Small intestine (tissue), 7 donors: ENCODE results near the gene RBM10. TPM values are rescaled to one million over a fixed set of nuclear protein-coding genes. Genes with fewer than 3 reads are reported as not detected.

Source experiments
- DNase-seq, 2 donors: peaks; one replicate each; pipeline versions ENCODE4 v3.0.0 to v3.0.0-alpha.2; 2013
- FAIRE-seq: peaks from 2 replicates; lab custom pipeline; 2012; peaks lifted over from hg19 to GRCh38; lab: Jason Lieb, UNC
- H3K27ac ChIP-seq, 3 donors: one replicate each; pipeline ENCODE4 v1.5.1; 2013; ENCODE audit warnings: low read length in 2 of 3, mild to moderate bottlenecking in 2 of 3, control low read depth in 1 of 3, inconsistent platforms in 1 of 3, low read depth in 1 of 3, moderate library complexity in 1 of 3
- H3K27me3 ChIP-seq, 3 donors: one replicate each; pipeline ENCODE4 v1.6.1; 2013; ENCODE audit warnings: low read length in 3 of 3, inconsistent platforms in 1 of 3; ENCODE audit not compliant: control insufficient read depth in 3 of 3, insufficient read depth in 3 of 3
- H3K36me3 ChIP-seq, 3 donors: one replicate each; pipeline ENCODE4 v1.6.1; 2013; ENCODE audit warnings: low read length in 3 of 3, inconsistent platforms in 1 of 3, low read depth in 1 of 3, mild to moderate bottlenecking in 1 of 3, moderate library complexity in 1 of 3; ENCODE audit not compliant: control insufficient read depth in 3 of 3, insufficient read depth in 2 of 3
- H3K4me1 ChIP-seq, 3 donors: one replicate each; pipeline ENCODE4 v1.6.1; 2013; ENCODE audit warnings: low read length in 2 of 3, inconsistent platforms in 1 of 3, low read depth in 1 of 3, mild to moderate bottlenecking in 1 of 3, moderate library complexity in 1 of 3; ENCODE audit not compliant: control insufficient read depth in 3 of 3, insufficient read depth in 2 of 3
- H3K4me3 ChIP-seq, 3 donors: one replicate each; pipeline ENCODE4 v1.5.1; 2013; ENCODE audit warnings: low read length in 3 of 3, control low read depth in 1 of 3, inconsistent platforms in 1 of 3, low read depth in 1 of 3, mild to moderate bottlenecking in 1 of 3, moderate library complexity in 1 of 3
- H3K9me3 ChIP-seq, 2 donors: one replicate each; pipeline ENCODE4 v1.6.1; 2013; ENCODE audit warnings: low read depth in 1 of 2, low read length in 1 of 2; ENCODE audit not compliant: control insufficient read depth in 2 of 2, insufficient read depth in 1 of 2
- WGBS, 3 donors: extraction: QIAGEN DNeasy Blood & Tissue Kit; methylation state at CpG; one replicate each; pipeline ENCODE4 v1.1.7; 2013; 5-methylcytosine and 5-hydroxymethylcytosine counted together
- polyA plus RNA-seq, 4 donors: library from polyadenylated mRNA; stranded (reverse) in 3 of 4; unstranded in 1 of 4; fragments of 200-250 nt in 3 of 4; fragments of 120-200 nt in 1 of 4; gene quantifications; one replicate each; pipeline versions ENCODE4 v1.2.1 to v1.2.3, GENCODE V29; 2013
- donor health status: healthy with polysubstance abuse.
- donor health status: control.
- donor health status: control.
- donor health status: Bipolar disorder and iron deficiency.
- donor health status: healthy.

RBM10 gene
- polyA plus RNA-seq, 4 donors = 27.8 to 41.2 (median 35.7) TPM

DNA sequence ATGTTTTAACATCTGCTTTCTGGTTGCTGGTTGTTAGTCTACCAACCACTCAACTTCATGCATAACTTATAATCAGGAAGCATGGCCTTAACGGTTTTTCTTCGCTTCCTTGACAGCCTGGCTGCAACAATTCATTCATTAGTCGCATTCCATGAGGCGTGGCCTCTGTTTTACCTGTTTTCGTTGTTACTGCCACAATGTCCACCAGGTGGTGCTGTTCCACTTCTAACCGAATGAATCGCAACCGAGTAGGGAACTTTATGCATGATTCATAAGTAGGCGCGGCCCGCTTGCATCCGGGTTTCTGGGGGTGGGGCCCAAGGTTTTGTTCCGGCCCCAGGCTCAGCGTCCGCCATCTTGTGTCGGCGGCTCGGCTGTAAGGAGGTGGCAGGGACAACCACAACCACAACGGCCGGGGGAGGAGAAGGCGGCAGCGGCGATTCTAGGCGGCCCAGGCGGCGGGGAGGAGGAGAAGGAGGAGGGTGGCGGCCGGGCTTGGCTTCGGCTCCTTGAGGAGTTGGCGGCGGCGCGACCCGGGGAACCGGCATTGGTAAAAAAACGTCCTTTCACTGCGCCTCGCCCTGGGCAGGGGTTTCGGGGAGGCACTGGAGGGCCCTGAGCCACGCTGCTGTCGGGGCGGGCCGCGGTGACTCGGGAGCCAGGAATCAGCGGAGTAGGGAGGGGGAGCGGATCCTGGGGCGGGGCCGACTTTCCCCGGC lies 48.6 kb downstream of the RBM10 start, which contains the start of gene UBA1:
TSS of gene UBA1 (plus strand) at position 355 of the 719 bp plus-strand sequence. CDS start 4,974 bp downstream, outside the sequence.
- H3K27ac ChIP-seq = peak within 1 kb of the TSS; percentile 85 to 97 (median 93)
- no peaks in the 10 kb centered on the region for H3K27me3 ChIP-seq
- peaks cover 0 to 24% (median 2%) of the 10 kb centered on the region in 3 donors for H3K36me3 ChIP-seq
- DNase-seq (peak; percentile 95), FAIRE-seq (no peak)
- peak within 1 kb of the TSS; percentile 77 to 97 (median 91) for H3K4me3 ChIP-seq
- peaks cover 0 to 24% (median 5%) of the 10 kb centered on the region in 3 donors for H3K4me1 ChIP-seq
- no peaks in the 10 kb centered on the region for H3K9me3 ChIP-seq
- WGBS, 3 donors = 0 to 1% (median 0%) methylated on average over 20 to 50 of the region's 50 CpGs

DNA sequence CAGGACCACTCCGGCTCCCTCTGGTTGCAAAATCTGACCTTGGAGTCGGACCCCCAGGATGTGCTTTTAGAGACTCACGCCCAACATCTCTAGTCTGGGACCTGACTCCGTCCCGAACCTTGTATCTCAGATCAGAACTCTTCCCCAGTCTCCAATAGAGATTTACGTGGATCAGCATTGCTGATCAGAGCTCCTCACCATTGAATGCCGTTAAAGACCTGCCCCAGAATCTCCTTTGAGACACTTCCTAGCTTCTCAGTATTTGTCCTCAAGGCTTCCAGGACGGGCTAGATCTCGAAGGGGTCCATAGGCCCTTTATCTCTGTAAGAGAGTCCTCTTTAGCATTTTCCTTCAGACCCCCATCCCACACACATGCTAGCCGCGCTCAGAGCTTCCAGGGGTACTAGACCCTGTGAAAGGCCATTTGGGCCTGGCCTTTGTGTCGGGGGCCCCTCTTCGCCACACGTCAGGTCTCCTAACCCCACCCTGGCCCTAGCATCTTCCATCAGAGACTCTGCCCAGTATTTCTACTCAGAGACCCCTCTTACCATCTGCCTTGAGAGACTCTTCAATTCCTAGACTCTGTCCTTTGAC lies 49.3 kb downstream of the RBM10 start:
- H3K4me3 ChIP-seq = peak overlapping the region; percentile 77 to 97 (median 91)
- WGBS, 3 donors = 4 to 14% (median 11%) methylated on average over 14 of the region's 14 CpGs
- DNase-seq (peak in 1 of 2 donors; percentile 42), FAIRE-seq (no peak)
- H3K27me3 ChIP-seq = no peaks in the 10 kb centered on the region
- H3K36me3 ChIP-seq = peaks cover 0 to 31% (median 8%) of the 10 kb centered on the region in 3 donors
- peaks cover 0 to 30% (median 5%) of the 10 kb centered on the region in 3 donors for H3K4me1 ChIP-seq
- H3K9me3 ChIP-seq = no peaks in the 10 kb centered on the region
- H3K27ac ChIP-seq = peak overlapping the region; percentile 85 to 97 (median 93)

GRCh38 chrX:47196098-47196497 lies 51.1 kb downstream of the RBM10 start:
- Histone ChIP-seq H3K4me3 (no peak overlapping the region), H3K27me3 (no peaks in the 10 kb centered on the region), H3K4me1 (peaks cover 0 to 40% (median 5%) of the 10 kb centered on the region in 3 donors), H3K9me3 (no peaks in the 10 kb centered on the region), H3K36me3 (peaks cover 4 to 48% (median 19%) of the 10 kb centered on the region in 3 donors), H3K27ac (no peak overlapping the region)
- DNase-seq = no peak
- 39 to 56% (median 44%) methylated on average over 3 of the region's 3 CpGs for WGBS, 3 donors
- no peak for FAIRE-seq

DNA sequence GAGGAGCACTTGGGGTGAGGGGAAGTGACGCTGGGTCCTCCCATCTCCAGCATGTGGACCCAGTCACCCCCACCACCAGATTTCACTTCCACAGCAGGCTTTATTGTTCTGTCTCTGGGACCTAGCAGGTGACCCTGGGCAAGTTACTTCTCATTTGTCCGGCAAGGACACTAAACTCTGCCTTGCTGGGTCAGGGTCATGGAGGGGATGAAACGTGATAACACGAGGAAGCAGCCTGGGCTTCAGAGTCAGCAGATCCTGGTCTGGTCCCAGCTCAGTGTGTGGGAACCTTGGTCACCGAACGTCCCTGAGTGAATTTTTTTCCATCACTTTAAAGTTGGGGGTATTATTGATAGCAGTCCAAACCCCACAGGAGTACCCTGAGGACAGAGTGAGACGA lies 52.5 kb downstream of the RBM10 start:
- no peak for FAIRE-seq
- 48 to 77% (median 57%) methylated on average over 7 of the region's 7 CpGs for WGBS, 3 donors
- no peak overlapping the region for H3K27ac ChIP-seq

DNA sequence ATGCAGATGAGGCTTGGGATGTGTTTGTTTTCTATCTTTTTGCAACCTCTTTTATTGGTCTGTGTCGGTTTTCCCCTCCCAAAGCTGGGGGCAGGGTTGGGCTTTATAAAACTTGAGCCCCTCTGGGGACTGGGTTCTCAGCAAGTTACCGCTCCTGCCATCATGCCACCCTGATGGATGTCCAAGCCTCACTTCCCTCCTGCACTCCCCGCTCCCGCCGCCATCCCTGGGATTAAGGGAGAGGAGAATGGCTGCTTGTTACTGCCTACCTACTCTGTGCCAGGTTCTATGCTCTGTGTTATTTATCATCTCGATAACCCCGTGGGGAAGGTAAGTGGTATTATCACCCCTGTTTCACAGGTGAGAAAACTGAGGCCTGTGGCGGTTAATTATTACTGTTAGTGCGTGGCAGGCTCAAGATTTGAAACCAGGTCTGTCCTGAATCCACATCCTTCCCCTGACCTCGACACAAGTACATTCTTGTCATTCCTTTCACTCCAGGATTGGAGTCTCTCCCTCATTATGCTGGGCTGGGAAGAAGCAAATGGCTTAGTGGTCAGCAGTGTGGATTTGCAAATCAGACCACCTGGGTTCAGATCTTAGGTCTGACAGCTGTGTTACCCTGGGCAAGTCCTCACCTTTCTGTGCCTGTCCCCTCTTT lies 53.1 kb downstream of the RBM10 start:
- Histone ChIP-seq H3K4me3 (no peak overlapping the region), H3K27ac (no peak overlapping the region), H3K27me3 (no peaks in the 10 kb centered on the region), H3K9me3 (no peaks in the 10 kb centered on the region), H3K4me1 (peaks cover 0 to 49% (median 5%) of the 10 kb centered on the region in 3 donors), H3K36me3 (peaks cover 9 to 68% (median 37%) of the 10 kb centered on the region in 3 donors)
- no peak for FAIRE-seq
- no peak for DNase-seq
- WGBS, 3 donors = 78 to 87% (median 85%) methylated on average over 7 to 10 of the region's 10 CpGs

More for the DNA sequence above, 52.5 kb downstream of the RBM10 start:
- DNase-seq = no peak
- Histone ChIP-seq H3K4me3 (no peak overlapping the region), H3K4me1 (peaks cover 0 to 49% (median 5%) of the 10 kb centered on the region in 3 donors), H3K27me3 (no peaks in the 10 kb centered on the region), H3K36me3 (peaks cover 7 to 62% (median 32%) of the 10 kb centered on the region in 3 donors), H3K9me3 (no peaks in the 10 kb centered on the region)

- WGBS, 3 donors = 76 to 91% (median 87%) methylated on average over 15 of the region's 15 CpGs
- Histone ChIP-seq H3K4me1 (peaks cover 0 to 49% (median 5%) of the 10 kb centered on the region in 3 donors), H3K4me3 (no peak overlapping the region), H3K27me3 (no peaks in the 10 kb centered on the region), H3K36me3 (peaks cover 9 to 74% (median 40%) of the 10 kb centered on the region in 3 donors), H3K27ac (no peak overlapping the region), H3K9me3 (no peaks in the 10 kb centered on the region)
- FAIRE-seq (no peak), DNase-seq (no peak)
Measured at GRCh38 chrX:47198687-47199080, 53.7 kb downstream of the RBM10 start.

DNA sequence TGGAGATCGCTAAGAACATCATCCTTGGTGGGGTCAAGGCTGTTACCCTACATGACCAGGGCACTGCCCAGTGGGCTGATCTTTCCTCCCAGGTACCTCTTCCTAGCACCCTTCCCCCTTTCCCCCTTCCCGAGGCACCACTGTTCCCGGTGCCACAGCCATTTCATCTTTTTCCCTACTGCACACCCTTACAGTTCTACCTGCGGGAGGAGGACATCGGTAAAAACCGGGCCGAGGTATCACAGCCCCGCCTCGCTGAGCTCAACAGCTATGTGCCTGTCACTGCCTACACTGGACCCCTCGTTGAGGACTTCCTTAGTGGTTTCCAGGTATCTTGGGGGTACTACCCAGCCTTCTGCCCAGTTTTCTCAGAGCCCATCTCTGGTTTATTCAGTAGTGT lies 54.3 kb downstream of the RBM10 start:
- Histone ChIP-seq H3K36me3 (peaks cover 9 to 78% (median 42%) of the 10 kb centered on the region in 3 donors), H3K27ac (no peak overlapping the region), H3K27me3 (no peaks in the 10 kb centered on the region), H3K4me1 (peaks cover 0 to 49% (median 5%) of the 10 kb centered on the region in 3 donors), H3K4me3 (no peak overlapping the region), H3K9me3 (no peaks in the 10 kb centered on the region)
- DNase-seq (no peak), FAIRE-seq (no peak)
- 91 to 95% (median 94%) methylated on average over 8 to 10 of the region's 10 CpGs for WGBS, 3 donors
